GM19193 (cell line): Measurements from ENCODE around the gene SPAG9.

ENCODE experiments used
- POLR2A ChIP-seq: IDR thresholded peaks from 4 replicates; pipeline ENCODE4 v1.6.1; 2011; ENCODE audit not compliant: insufficient read depth, insufficient read length; ENCODE audit errors: extremely low read depth

SPAG9 gene

DNA sequence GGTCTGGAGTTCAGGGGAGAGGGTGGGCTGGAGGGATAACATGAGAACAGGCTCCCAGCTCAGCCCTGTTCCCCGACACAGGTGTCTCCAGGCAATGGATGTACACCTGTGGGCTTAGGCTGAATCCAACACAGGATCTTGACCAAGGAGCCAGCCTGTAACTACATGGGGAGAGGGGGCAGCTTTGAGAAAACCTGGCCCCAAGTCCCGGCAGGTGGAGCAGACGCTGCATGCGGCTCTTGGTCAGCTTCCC, 181.2 kb downstream of the SPAG9 start:
- TF ChIP-seq POLR2A, result no peak

DNA sequence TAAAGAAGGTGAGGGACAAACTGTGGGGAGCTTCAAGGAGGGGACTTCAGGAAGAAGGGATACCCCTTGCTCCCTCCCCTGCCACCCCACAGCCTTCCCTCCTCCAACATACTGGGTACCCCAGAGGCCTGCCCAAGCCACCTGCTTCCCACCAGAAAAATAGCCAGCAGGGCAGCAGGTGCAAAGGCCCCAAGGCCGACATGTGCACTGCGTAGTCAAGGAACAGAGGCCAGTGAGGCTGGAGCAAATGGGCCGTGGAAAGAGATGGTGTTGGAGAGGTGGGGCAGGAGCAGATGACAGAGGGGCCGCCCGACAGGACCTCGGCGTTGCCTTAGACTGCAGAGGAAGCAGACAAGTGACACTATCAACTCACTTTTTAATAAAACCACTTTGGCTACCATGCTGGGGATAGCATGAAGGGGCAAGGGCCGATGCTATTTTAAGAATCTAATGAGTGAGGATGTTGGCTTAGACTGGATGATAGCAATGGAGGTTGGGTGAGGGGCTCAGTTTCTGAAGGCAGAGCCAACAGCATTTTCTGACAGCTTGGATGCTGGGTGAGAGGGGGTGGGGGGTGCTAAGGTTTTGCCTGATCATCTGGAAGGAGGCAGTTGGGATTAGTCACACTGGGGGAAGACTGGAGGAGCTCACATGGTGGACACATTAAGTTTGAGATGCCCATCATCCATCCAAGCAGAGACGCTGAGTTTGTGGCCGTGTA, 181.7 kb downstream of the SPAG9 start:
- TF ChIP-seq POLR2A, result no peak

DNA sequence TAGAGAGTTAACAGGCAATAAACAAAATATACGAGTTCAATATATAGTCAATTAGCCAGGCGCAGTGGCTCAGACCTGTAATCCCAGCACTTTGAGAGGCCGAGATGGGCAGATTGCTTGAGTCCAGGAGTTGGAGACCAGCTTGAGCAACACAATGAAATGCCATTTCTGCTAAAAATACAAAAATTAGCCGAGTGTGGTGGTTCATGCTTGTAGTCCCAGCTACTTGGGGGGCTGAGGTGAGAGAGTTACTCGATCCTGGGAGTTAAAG, 184.7 kb downstream of the SPAG9 start:
- no peak for TF ChIP-seq POLR2A

DNA sequence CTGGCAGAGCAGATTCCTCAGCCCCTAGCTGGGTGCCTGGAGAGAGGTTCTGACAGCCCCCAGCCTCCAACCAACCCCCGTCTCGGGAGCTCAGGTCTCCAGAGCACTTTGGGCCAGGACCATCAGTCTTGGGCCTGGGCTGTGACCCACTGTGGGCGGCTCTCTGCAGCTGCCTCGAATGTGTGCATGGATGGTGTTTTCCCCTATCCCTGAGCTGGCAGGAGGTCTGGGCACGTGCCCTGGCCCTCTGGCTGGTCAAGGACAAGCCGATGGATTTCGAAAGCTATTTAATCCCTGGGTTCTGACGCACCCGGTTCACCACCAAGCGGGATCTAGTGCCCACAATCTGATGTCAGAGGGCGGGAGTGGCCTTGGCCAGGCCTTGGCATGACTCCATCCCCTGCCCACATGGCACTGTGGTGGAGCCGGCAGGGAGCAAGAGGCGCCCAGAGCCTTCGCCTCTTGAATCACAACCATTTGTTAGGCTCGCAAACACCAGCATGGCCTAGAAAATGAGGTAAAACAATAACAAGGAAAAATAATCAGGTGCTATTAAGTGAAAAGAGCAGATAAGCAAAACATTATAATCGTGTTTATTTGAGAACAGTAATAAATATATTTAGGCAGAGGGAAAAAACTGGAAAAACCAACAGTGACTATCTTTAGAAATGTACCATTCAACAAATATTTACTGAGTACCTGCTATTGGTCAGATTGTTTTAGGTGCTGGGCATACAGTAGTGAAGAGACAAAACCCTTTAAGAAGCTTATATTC, 185.3 kb downstream of the SPAG9 start:
- no peak for TF ChIP-seq POLR2A

DNA sequence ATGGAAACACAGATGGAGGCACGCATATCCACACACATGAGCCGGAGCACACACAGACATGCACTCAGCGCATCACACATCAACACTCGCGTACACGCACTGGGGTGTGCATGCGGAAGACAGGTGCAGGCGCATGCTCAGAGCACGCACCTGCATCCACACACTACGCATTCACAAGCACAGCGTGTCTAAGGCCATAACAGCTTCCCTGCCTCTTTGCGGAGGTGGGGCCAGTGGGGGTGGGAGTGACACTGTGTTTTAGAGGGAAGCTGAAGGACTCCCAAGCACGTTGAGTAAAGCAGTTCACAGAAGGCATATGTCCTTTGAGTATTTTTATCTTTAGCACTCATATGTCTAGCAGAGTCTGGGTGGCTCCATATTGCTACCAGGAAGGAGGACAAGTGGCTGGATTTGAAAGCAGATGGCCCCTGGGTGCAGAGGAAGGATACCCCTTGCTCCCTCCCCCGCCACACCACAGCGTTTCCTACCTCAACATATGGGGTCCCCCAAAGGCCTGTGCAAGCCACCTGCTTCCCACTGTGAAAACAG, 185.9 kb downstream of the SPAG9 start:
- TF ChIP-seq POLR2A, result no peak

DNA sequence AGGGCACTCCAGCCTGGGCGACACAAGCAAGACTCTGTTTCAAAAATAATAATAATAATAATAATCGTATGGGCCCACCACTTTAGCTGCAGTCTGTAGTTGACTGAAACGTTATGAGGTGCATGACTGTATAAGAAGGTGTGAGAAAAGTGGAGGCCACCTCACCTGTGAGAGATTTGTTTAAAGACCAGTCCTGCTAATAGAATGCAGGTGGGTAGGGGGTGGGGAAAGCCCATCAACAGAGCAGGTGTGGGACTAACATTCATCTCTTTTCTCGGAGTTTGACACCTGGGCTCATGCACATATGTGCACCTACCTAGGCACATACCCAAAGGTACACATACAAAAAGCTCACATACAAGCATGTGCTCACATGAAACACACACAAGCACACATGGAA, 186.5 kb downstream of the SPAG9 start:
- TF ChIP-seq POLR2A, result no peak

DNA sequence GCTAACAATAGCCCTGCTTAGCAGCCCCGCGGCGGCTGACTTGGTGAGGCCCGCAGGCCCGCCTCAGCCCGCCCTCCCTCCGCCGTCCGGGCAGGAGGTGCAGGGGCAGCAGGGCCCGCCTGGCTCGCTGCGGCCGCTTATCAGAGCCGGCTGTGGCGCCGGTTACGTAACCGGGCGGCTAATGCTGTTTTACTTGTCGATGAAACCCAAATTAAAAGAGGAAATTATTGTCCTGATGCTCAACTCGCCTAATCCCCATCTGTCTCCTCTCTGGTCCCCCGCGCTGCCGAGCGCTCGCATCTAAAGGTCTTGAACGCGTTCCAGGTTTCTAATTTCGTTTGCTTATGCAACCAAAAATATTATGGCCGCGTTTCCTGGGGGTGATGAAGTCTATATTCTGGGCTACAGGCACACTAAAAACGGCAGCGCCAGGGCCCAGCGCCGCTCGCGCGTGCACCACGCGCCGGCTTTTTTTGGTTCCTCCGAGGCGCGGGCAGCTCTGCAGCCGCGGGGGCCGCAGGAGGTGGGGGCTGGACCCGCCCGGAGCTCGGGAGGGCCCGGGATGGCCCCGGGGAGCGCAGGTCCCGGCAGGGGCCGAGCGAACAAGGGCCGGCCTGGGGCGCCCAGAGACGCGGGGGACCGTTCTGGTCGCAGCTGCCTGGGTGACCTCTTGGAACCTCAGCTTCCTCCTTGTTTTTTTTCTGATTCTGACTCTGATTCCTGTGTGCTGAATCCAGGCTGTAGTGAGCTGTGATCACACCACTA, 189.3 kb downstream of the SPAG9 start:
- no peak for TF ChIP-seq POLR2A

DNA sequence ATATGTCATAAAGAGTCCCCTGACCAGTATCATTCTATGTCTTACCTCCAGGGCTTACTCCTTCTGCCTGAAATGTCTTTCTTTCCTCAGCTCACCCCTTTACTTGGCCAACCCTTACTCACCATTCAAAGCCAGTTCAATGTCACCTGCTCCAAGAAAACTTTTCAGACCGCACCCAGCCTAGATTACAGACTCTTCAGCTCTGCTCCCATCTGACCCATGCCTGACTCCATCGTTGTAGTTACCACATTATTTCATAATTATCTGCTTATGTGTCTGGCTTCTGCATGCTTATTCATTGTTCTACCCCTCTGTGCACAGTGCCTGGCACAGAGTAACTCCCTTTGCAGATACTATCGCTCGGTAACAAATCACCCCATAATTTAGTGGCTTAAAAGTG, 192.0 kb downstream of the SPAG9 start:
- no peak for TF ChIP-seq POLR2A

DNA sequence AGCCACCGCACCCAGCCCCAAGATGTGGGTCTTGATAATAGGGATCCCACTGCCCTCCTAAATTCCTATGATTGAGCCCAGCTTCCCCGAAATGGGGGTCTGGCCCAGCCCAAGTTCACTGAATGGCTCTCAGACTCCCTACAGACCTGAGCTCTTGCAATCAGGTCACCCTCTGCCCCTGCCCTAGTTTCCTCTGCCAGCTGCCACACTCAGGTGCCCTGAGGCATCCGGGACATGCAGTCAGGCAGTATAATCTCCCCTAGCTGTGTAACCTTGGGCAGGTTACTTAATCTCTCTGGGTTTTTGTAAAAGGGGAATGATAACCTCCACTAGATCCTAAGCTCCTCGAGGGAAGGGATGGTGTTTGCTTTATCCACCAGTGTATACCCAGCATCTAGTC, 193.4 kb downstream of the SPAG9 start:
- TF ChIP-seq POLR2A, result no peak

DNA sequence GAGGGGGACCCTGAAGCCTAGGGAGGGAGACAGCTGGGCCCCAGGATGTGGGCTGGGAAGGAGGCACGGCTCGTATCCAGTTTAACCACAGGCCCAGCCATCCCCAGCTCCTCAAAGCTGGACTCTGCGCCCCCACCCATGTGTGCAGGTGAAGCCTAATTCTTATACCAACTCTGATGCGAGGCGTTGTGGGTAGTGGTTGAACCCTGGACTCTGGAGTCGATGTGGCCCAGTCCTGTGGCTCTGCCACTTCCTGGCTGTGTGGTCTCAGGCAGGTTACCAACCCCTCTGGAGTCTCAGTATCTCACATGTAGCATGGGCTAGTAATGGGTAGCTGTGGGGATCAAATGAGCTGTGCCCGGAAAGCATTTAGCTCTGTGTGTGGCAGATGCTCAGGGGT, 194.1 kb downstream of the SPAG9 start:
- TF ChIP-seq POLR2A, result no peak

DNA sequence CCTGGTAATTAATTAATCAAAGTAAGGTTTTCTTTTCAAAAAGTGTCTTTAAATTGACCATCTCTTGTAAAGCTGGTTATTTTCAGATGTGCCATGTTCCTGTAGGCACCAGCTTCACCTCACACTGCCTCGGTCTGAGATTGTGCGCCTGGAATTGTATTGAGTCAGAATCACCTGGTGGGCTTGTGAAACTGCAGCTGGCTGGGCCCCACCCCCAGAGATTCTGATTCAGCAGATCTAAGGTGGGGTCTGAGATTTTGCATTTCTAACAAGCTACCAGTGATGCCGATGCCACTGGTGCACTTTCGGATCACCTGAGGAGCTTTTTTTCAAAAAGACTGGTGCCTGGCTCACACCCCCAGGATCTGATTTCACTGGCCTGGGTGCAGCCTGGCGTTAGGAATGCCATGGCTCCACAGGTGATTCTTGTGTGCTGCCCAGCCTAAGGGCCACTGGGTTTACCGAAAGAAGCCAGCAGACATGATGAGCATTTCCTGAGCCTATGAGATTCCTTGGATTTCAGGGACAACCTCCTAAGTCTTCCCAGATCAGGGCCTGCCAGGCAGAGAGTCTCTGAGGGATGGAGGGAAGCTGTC, 195.3 kb downstream of the SPAG9 start:
- no peak for TF ChIP-seq POLR2A

DNA sequence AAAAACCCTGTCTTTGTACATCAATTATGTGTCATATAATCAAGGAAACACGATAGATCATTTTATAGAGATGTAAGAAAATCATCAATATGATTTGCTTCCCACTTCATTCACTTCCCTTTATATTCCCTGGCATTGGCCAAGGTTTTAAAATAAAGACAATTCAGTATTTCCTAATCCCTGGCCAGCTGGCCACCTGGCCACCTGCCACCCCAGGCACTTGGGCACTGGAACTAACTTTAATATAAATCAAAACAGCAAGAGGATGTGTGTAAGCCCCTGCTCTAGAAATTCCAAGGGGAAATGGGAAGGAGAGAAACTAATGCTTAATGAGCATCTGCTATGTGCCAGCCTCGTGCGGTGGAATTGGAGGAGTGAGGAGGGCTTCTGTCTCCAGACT, 195.9 kb downstream of the SPAG9 start:
- TF ChIP-seq POLR2A, result no peak

DNA sequence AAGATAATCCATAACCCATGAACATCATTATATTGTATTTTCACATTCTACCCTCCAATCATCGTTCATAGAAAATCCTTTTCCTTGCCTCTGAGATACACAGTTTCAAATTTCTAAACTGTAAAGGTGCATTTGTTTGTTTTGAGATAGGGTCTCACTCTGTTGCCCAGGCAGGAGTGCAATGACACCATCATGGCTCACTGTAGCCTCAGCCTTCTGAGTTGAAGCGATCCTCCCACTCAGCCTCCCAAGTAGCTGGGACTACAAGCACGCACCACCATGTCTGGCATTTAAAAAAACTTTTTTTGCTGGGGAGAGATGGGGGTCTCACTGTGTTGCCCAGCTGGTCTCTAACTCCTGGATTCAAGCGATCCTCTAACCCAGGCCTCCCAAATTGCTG, 196.4 kb downstream of the SPAG9 start:
- no peak for TF ChIP-seq POLR2A

DNA sequence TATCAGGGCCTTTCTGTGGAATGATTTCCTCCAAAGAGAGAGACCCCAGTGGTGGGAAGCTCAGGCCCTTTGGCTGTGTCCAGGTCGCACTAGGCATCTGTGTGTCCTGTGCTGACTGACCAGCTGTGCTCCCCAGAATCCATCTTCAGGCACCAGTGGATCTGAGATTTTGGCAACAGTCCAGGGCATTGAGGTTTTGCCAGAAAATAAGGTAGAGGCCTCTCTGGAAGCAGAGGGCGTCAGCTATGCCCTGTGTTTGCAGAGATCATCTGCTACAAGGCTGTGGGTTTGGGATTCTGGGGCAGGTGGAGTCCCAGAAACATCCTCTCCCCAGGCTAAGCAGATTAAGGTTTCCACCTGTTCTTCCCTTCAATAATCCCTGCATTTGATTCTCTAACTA, 197.1 kb downstream of the SPAG9 start:
- no peak for TF ChIP-seq POLR2A

DNA sequence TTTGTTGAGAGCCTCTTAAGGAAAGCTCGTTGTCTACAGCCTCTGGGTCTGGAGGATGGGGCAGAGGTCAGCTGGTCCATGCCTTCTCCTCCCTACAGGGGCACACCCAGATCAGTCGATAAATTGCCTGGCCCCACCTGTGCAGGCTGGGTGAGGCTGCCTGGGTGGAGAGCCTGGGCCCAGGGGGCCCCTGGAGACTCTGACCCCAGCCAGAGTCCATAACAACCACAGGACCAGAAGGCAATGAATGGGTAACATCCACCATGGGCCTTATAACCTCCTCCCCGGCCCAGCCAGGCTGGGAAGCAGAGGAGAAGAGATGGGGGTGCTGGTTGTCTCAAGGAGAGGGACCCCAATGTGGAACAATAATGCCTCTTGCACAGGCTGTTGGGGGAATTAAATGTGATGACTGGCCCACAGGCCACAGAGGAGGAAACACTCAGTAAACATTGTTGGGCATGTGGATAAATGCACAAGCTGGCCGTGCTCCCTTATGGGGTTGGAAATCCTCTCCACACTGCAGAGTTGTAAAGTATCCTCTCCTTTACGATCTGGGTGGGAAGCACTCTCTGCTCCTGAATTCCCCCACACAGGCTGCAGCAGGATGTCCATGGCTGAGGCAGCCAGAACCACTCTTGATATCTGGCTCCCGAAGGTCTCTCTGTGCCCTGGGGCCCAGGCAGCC, 197.8 kb downstream of the SPAG9 start:
- no peak for TF ChIP-seq POLR2A
